Skin epidermis (tissue), 12 donors: ENCODE data around the gene DLX4.

Source experiments
- H3K27ac ChIP-seq, 21 experiments: fragments of 200-600 bp; sonication (generic) in 11 of 21; one replicate each; pipeline ENCODE4 v1.5.0; 2020; ENCODE audit warnings: mild to moderate bottlenecking in 3 of 21, inconsistent platforms in 2 of 21, moderate library complexity in 2 of 21
- H3K4me3 ChIP-seq, 7 experiments: fragments of 200-600 bp; sonication (generic) in 2 of 7; one replicate each; pipeline ENCODE4 v1.5.0; 2020; ENCODE audit warnings: inconsistent platforms in 2 of 7, mild to moderate bottlenecking in 2 of 7, moderate library complexity in 1 of 7

DLX4 gene

DNA sequence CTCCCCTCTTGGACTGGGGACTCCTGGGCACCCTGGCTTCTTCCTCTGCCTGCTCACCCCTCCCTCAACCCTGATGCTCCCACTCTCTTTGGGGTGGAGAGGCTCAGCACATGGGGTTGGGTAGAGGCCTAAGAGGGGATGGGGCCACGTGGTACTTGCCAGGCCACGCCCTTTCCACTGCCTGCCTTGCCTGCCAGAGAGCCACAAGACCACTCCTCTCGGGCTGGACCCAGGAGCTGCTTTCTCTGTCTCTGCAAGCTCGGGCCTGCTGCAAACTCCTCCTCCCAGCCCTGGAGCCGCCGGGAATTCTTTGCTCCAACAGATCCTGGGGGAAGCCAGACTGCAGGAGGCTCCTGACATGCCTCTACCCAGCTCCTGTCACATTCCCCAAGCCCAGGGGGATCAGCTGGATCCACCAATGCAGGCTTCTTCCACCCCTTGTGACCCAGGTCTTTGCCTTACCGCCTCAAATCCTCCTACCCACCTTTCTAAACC is 11.8 kb downstream of the DLX4 start:
- H3K4me3 ChIP-seq, result no peak overlapping the region
- H3K27ac ChIP-seq, result peak overlapping the region in 2 of 21 experiments; percentile 1 to 22

DNA sequence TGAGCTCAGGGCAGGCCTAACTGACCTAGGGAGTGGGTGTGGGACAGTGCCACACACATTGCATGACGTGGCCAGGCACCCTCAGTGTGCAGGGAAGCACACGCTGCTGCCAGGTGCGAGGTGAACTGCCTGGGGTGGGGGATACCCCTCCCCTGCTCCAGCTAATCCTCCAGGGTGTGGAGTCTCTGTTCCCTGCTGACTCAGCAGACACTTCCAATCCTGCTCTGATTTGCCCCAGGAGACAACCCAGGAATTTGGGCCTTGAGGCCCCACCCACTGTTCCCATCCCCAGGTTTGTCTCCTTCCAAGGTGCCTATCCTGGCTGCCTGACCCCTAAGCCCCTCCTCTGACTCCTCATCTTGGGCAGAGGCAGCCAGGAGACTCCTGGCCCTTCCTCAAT is 15.3 kb downstream of the DLX4 start:
- Histone ChIP-seq H3K4me3 (no peak overlapping the region), H3K27ac (no peak overlapping the region)

DNA sequence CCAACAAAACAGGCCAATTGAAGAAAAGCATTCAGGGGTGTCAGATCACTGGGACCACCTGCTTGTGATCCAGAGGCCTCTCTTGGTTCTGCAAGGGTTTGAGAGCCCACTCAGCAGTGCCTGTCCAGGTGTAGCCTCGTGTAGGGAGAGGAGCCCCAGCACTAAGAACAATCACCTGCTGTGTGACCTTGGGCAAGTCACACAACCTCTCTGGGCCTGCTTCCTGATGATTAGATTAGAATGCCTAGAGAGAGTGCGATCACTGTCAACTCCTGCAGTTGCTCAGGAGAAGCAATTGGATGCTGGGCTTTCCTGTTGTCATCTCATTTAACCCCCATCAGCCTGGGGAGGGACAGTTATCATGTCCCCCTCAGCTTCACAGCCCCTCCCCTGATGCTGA is 15.8 kb downstream of the DLX4 start:
- H3K27ac ChIP-seq, result no peak overlapping the region
- H3K4me3 ChIP-seq, result no peak overlapping the region

DNA sequence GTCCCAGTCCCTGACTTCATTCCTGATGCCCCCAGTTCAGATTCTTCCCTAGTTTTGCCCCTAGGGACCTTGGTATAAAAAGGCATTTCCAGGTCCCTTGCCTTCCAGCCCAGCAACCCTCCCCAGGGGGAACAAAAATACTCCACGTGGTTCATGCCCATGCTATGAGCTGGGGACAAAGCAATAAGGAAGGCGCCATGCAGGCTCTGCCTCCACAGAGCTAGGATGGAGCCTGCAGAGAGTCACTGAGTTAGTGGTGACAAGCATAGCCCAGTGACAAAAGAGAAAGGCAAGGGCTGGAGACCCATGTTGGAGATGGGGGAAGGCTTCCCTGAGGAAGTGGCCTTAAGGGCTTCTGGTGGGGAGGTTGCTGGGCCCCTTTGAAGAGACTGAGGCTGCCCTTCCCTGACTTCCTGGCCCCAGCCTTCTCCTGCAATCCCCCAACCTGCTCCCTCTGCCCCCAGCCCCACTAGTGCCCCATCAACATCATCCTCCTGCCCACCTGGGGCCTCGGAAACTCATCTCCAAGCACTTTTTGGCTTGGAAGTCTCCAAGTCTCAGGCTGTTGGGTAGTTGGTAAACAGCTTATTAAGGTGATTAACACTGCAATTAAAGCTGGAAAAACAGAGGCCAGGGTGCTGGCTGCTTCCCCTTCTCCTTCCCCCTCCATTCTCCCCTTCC is 16.5 kb downstream of the DLX4 start:
- Histone ChIP-seq H3K4me3 (no peak overlapping the region), H3K27ac (peak overlapping the region in 1 of 21 experiments; percentile 1)

DNA sequence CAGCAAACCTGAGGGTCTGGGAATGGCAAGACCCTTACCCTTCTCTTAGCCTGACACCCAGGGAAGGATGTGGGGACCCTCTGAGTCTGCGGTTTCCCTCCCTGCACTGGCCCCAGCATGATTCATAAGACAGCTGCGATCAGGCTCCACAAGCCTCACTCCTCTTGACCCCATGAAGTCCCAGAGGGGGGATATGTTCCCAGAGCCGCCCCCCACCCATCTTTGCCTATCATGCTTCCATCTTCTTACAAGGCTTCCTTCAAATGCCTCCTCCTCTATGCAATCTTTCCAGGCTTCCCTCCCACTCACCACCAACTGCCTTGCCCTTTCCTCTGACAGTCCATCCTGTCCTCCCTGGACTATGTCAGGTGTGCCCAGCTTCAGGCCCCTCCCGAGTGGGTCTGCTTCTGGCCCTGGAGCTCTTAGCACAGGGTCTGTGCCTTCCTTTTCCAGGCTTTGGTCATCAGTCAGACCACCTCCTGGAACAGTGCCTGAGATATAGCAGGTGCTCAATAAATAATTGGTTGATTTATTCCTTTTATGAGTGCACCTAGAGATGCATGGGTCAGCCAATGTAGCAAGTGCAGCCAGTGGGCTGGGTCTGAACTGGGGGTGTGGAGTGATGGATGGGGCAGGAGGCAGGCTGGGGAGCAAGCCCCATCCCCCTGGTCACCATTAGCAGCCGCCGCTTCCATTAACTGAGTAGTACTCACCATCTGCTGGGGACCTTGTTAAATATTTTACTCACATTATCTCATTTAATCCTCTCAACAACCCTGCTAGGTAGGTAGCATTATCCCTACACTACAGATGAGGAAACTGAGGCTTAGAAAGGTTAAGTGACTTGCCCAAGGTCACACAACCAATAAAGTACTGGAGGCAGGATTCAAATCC is 17.7 kb downstream of the DLX4 start:
- H3K27ac ChIP-seq, result no peak overlapping the region

DNA sequence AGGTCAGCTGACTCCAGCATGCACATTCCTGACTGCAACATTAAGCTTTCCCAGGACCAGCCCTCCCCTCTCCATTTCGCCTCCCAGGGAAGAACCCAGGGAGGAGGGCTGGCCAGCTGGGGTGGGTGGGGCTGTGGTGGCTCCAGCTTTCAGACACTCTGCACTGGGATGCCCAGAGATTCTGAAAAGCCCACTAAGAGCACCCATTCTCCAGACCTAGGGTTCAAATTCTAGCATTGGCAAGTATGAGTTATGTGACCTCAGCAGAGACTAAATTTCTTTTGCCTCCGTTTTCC is 18.2 kb downstream of the DLX4 start:
- H3K4me3 ChIP-seq, result no peak overlapping the region
- H3K27ac ChIP-seq, result peak overlapping the region in 2 of 21 experiments; percentile 24 to 52

More for the DNA sequence above, 17.7 kb downstream of the DLX4 start:
- no peak overlapping the region for H3K4me3 ChIP-seq

DNA sequence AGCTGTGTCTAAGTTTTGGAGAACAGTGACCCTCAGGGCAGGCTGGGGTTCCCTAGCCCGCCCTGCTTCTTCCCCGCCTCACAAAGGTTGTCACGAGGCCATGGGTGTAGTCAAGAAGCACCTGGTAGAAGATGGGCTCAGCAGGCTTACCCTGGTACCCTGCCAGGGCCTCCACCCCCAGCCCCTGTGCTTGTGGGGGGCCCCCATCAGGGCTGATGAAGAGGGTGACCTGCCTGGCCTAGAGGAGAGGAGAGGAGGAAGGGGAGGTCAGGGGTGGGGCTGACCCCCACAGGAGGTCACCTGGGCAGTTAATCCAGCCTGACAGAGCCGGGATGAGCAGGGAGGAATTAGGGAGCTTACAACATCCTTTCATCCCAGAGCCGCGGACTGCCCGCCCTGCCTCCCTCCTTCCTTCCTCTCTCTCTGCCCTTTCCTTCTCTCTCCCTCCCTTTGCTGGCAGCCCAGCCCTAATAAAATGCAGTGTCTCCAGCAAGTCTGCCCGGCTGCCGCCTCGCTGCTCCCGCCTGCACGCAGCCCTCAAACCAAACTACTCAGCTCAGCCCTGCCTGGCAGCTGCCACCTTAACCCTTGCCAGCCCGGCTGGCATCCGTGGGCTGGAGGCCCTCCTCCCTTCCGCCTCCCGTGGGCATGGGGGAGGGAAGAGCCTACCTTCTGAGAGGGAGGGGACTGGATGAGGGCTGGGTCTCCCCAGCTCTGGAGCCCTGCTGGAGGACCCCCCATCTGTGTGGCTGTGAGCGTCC is 18.9 kb downstream of the DLX4 start:
- no peak overlapping the region for H3K4me3 ChIP-seq
- peak overlapping the region in 7 of 21 experiments; percentile 6 to 52 (median 26) for H3K27ac ChIP-seq

DNA sequence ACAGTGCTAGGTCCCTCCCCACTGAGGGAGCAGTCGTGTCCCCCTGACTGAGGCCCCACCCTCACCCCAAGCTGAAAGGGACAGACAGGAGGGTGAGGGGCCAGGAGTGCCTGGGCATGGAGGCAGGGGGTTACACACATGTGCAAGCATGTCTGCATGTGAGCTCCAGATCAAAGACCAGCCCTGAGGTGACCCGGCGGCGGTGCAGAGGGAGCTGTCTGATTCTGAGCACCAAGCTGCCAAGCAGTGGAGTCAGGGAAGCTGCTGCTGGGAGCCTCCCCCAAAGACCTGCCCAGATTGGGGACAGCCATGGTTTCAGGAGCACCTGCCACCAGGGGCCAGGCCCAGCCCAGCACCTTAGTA is 20.5 kb downstream of the DLX4 start:
- H3K27ac ChIP-seq, result peak overlapping the region in 1 of 21 experiments; percentile 41
- no peak overlapping the region for H3K4me3 ChIP-seq

DNA sequence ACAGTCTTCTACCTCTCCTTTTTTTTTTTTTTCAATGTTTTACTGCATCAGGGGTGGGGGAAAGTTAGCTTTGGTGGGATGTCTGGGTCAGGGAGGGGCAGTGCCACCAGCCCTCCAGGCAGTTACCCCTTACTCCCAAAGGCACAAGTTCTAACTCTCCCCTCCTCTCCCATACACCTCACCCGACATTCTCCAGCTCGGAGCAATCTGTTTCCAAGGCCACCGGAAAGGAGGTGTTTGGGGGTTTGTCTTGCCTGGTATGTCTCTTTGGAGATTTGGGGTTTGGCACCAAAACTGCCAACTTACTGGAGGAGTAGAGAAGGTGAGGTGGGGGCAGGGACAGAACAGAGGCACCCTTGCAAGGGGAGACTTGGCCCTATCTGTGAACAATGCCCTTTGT is 21.3 kb downstream of the DLX4 start:
- H3K4me3 ChIP-seq, result no peak overlapping the region
- H3K27ac ChIP-seq, result peak overlapping the region in 1 of 21 experiments; percentile 41

DNA sequence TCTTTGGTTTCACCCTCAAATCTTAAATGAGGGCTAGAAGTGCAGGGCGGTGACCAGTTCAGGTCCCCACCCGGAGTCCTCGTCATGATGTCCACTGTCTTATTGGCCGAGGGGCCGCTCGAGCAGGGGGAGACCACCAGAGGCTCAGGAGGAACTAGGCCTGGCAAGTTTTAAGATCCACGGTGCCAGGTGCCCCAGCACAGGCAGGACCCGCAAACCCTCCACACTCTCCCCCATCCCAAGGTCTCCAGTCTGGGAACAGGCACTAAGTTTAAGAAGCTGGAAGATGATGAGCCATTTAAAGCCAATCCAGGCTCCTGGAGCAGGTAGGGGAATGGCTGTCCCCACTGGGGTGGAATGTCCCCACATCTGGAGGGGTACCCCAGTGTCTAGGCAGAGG is 21.9 kb downstream of the DLX4 start:
- Histone ChIP-seq H3K4me3 (no peak overlapping the region), H3K27ac (no peak overlapping the region)

DNA sequence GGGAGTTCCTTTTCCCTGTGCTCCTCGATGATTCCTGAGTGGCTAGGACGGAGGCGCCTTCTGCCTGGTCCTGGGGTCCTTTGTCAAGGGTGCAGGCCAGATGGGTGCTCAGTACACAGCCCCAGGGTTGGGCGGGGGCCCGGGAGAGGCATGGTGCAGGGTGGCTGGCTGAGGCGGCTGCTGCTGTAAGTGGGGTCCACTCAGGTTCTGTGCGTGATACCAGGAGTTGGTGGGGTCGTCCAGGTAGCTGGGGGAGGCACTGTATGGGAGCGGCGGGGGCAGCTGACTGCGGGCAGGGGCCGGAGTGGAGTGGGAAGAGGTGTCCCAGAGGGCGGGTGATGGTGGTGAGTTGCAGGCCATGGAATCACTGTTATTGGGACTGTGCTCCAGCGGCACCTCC is 22.4 kb downstream of the DLX4 start:
- H3K27ac ChIP-seq, result no peak overlapping the region
- H3K4me3 ChIP-seq, result no peak overlapping the region

DNA sequence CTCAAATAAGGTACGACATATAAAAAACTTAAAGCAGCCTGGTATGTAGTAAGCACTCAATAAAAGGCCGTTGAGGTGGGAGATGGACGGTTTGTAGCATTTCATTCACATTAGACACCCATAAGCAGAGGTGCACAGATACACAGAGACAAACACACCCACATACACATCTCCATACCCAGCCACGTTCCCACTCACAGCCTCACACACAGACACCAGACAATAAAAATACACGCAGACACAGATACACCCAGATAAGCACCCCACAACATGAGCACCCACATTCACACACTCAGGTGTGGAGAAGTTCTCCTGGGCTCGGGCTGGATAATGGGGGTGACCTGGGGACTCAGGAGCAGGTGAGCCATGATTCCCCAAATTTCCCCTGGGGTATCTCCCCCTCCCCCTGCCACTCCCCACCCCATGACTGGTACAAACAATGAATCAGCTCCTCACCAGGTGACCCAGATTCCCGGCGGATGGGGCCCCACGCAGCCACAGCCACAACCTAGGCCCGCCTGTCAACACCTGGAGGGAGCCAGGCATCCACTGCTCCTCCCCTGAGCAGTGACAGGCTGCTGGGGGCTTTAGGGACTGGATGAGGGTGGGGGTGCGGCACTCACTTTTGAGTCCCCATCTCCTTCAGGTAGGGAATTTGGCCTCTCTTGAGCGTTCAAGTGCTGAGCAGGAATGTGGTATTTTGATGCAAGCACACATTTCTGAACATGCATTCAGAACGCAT is 23.4 kb downstream of the DLX4 start:
- peak overlapping the region; percentile 33 to 56 (median 39) for H3K4me3 ChIP-seq
- H3K27ac ChIP-seq, result peak overlapping the region in 3 of 21 experiments; percentile 4 to 60 (median 15)

DNA sequence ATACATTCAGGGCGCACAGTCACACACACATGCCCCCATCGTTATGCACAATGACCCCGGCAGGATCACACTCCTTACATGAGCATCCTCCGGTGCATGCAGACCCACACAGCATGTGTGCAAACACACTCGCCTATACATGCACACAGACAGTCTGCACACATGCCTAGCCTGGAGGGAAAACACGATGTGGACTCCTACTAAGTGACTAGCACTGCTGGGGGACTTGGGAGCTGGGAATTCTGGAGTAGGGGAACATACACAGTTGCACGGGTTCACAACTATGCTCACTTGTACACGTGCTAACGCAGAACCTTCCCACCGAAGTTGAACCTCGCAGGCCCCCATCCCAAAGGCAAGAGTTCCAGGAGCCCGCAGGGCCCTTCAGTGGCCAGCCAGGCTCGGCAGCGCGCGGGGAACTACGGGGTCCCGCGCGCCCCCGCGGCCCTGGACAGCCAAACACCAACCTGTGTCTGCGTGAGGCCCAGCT is 24.0 kb downstream of the DLX4 start:
- H3K27ac ChIP-seq, result peak overlapping the region in 16 of 21 experiments; percentile 4 to 79 (median 63)
- H3K4me3 ChIP-seq, result peak overlapping the region; percentile 33 to 56 (median 39)

DNA sequence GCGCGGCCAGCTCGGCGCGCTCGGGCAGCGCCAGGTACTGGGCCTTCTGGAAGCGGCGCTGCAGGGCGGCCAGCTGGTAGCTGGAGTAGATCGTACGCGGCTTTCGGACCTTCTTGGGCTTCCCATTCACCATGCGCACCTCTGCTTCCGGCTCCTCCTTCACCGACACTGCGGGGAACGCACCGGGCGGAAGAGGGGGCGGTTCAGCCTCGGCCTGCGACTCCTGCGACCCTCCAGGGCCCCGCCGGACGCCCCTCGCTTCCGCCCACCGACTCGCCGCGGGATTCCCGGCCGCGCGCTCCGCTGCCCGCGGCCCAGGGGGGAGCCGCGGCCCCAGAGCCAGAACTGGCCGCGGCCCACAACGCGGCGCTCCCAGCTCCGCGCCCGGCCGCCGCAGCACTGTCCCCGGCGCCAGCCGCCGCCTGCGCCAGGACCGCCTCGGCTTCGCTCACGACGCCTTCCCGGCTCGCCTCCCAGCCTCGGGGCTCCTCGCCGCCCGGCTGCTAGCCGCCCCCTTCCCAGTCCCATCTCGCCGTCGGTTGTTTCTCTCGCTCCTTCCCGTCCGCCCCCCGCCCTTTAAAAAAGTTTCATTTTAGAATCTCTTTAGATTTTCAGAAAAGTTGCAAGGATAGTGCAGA is 24.6 kb downstream of the DLX4 start:
- H3K4me3 ChIP-seq, result peak overlapping the region; percentile 33 to 56 (median 39)
- peak overlapping the region in 18 of 21 experiments; percentile 4 to 79 (median 62) for H3K27ac ChIP-seq

DNA sequence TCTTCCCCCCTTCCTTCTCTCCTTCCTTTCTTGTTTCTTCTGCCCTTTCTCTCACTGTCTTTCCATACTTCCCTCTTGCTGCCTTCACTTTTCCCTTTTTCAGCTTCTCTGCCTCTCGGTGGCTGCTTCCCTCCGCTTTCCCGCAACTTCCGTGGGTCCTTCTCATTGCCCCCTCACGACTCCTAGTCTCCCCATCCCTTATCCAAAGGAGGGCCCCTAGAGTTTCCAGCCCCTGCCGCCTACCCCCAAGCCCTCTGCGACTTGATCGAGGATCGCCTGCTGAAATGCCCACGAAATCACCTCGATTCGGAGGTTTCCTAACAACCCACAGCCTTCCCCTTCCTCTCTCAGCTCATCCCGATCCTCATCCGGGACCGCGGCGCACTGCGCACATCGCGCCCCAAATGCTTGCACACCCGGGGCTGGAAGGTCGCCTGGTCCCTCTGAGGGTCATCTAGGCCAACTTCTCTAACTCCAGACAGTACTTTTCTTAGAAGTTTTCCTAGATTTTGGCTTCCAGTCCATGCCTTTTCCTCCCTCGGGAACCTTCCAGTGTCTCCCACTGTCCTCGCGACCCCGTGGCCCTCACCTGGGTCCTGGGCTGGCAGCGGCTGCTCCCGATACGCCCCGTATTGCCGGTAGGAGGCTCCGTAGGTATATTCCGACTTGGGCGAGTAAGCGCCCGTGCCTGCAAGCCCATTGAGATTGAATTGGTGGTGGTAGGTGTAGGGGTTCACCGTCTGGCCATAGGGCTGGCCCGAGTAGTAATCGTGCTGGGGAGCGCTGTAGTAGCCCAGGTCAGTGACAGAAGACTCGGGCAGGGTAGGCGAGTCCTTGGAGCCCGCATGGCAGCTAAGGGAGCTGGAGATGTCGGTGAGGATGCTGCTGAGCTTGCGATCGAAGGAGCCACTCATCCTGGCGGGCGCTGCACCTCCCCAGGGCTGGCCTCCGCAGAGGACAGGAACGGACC is 25.4 kb downstream of the DLX4 start:
- peak overlapping the region; percentile 33 to 56 (median 39) for H3K4me3 ChIP-seq
- peak overlapping the region in 17 of 21 experiments; percentile 4 to 79 (median 63) for H3K27ac ChIP-seq

DNA sequence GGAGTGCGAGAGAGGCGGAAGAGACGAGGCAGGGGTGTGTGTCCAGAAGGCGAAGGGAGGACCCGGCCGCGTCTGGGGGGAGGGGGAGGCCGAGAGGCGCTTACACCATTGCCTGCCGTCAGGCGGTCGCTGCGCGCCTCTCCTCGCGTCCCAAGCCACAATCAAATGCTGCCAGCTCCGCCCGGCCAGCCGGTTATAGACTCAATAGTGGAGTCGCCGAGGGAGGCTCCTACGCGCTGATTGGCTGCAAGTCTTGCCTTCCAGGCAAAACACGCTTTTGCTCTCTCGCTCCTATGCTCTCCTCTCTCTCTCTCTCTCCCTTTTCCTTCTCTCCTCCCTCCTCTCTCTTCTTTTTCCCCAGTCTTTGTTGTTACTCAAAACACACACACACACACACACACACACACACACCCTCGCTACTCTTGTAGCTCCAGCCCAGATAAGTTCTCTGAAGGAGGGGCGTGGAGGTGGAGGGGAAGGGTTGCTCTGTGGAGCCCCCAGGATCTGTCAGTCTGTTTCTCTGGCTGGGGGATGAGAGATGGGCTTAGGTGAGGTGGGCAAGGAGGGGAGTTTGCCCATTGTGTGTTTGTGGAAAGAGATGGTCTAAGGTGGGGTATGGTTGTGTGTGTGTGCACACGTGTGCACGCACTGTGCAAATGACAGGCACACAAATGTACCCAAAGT is 26.2 kb downstream of the DLX4 start, which contains the start of gene DLX3:
Gene DLX3, minus strand, starts transcription at position 170 of the 684 bp plus-strand sequence. CDS start 226 bp downstream, outside the sequence.
- peak within 1 kb of the TSS in 17 of 21 experiments; percentile 4 to 79 (median 63) for H3K27ac ChIP-seq
- peak within 1 kb of the TSS; percentile 33 to 56 (median 39) for H3K4me3 ChIP-seq

DNA sequence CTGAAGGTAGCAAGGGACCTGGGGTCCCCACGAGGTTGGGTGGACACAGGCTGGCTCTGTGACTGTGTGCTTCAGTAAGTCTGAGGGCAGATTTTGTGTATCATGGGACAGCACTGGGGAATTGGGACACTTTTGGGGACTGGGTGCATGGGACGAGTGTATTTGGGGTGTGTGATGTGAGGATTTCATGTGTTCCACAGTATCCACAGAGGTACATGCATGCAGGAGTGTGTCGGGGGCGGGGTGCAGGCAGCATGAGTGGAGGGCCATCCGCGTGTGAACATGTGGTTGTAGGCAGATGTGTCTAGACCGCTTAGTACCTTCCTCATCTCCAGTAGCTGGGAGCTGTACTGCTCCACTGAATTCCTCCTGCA is 27.1 kb downstream of the DLX4 start:
- Histone ChIP-seq H3K4me3 (no peak overlapping the region), H3K27ac (no peak overlapping the region)
